ENCODE results near the gene PHACTR2. TPM values are rescaled to one million over a fixed set of nuclear protein-coding genes. Genes with fewer than 3 reads are reported as not detected.
"Not testable (repeated sequence)": the region's sequence is repeated elsewhere in the genome, so short reads cannot be mapped to it uniquely, and the experiment has no call there.

PHACTR2 gene
- total RNA-seq, 4 donors from 2014 or later: 50.8 to 102 (median 65.1) TPM

DNA sequence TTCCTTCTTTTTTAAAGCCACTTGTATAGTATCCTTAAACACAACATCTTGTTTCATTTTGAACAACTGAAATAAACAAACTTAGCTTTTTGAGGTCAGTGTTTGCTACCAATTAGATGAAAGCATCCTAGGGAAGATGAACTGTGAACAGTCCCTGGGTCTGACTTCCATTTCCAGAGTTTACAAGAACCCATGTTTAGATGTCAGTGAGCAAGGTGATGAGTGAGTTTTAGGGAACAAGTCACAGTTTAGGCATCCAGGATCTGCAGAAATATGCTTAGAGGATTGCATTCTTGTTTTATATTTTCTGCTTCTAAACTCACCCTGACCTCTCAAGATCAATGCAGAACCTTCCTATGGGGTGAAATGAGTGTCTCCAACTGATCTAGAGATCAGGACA is 189.5 kb downstream of the PHACTR2 start:
- DNase-seq (ENCODE audit: low spot score) (no peak), ATAC-seq (ENCODE audit: low FRiP score) (no peak)
- TF ChIP-seq, protein P1, sequence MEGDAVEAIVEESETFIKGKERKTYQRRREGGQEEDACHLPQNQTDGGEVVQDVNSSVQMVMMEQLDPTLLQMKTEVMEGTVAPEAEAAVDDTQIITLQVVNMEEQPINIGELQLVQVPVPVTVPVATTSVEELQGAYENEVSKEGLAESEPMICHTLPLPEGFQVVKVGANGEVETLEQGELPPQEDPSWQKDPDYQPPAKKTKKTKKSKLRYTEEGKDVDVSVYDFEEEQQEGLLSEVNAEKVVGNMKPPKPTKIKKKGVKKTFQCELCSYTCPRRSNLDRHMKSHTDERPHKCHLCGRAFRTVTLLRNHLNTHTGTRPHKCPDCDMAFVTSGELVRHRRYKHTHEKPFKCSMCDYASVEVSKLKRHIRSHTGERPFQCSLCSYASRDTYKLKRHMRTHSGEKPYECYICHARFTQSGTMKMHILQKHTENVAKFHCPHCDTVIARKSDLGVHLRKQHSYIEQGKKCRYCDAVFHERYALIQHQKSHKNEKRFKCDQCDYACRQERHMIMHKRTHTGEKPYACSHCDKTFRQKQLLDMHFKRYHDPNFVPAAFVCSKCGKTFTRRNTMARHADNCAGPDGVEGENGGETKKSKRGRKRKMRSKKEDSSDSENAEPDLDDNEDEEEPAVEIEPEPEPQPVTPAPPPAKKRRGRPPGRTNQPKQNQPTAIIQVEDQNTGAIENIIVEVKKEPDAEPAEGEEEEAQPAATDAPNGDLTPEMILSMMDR (IDR thresholded peaks at IDR 0.05): no peak

DNA sequence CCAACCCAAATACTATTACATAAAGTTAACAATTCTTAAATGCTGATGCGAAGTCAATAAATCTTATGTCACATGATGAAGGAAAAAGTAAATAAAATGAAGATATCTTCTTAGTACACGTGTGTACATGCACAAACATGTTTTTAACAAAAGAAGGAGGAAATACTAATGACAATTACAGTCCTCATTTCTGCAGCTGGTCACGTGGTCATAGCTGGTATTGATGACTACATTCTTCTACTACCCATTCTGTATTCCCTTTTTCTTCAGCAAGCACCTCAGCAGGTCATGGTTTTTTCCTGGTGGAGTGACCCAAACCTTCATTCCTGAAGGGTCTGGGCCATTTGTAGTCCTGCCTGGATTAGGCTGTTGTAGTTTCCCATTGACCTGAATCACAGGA is 191.0 kb downstream of the PHACTR2 start:
- ATAC-seq (ENCODE audit: low FRiP score): not testable (repeated sequence)

DNA sequence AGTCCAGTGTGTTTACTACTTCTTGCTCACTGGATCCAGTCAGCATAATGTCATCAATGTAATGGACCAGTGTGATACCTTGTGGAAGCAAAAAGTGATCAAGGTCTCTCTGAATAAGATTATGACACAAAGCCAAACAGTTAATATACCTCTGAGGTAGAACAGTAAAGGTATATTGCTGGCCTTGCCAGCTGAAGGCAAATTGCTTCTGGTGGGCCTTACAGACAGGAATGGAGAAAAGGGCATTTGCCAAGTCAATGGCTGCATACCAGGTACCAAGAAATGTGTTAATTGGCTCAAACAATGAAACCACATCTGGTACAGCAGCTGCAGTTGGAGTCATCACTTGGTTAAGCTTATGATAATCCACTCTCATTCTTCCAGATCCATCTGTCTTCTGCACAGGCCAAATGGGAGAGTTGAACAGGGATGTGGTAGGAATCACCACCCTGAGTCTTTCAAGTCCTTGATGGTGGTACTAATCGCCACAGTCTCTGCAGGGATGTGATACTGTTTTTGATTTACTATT is 193.5 kb downstream of the PHACTR2 start:
- not testable (repeated sequence) for DNase-seq (ENCODE audit: low spot score); ATAC-seq (ENCODE audit: low FRiP score)

More for the DNA sequence above, 191.0 kb downstream of the PHACTR2 start:
- DNase-seq (ENCODE audit: low spot score): not testable (repeated sequence)

DNA sequence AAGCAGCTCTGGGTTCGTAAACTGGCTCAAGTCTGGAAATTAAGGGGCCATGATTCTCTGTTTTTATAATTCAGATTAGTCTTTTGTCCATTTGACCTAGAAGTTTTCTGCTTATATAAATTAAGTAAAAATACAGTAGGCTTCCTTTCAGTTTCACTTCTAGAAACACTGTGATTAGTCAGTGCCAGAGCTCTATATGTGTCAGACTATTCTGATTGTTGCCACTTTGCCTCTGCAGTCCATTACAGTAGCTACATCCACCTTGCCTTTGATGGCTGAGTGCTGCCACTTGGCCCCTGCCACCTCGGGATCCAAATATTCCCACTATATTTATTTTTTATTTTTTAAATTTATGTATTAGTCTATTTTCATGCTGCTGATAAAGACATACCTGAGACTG is 194.4 kb downstream of the PHACTR2 start:
- DNase-seq (ENCODE audit: low spot score) (no peak), ATAC-seq (ENCODE audit: low FRiP score) (no peak)
- TF ChIP-seq, protein P1 (IDR thresholded peaks at IDR 0.05): no peak

DNA sequence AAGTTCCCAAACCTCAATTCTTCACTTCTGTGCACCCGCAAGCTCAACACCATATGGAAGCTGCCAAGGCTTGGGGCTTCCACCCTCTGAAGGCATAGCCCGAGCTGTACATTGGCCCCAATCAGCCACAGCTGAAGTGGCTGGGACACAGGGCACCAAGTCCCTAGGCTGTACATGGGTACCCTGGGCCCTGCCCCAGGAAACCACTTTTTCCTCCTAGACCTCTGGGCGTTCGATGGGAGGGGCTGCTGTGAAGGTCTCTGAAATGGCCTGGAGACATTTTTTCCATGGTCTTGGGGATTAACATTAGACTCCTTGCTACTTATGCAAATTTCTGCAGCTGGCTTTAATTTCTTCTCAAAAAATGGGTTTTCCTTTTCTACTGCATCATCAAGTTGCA is 195.8 kb downstream of the PHACTR2 start:
- not testable (repeated sequence) for ATAC-seq (ENCODE audit: low FRiP score); DNase-seq (ENCODE audit: low spot score)

DNA sequence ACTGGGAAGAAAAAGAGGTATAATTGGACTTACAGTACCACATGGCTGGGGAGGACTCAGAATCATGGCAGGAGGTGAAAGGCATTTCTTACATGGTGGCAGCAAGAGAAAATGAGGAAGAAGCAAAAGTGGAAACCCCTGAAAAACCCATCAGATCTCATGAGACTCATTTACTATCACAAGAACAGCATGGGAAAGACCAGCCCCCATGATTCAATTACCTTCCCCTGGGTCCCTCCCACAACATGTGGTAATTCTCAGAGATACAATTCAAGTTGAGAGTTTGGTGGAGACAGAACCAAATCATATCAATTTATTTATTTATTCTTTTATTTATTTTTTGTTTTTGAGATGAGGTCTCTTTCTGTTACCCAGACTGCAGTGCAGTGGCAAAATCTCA is 196.7 kb downstream of the PHACTR2 start:
- DNase-seq (ENCODE audit: low spot score); ATAC-seq (ENCODE audit: low FRiP score): not testable (repeated sequence)

DNA sequence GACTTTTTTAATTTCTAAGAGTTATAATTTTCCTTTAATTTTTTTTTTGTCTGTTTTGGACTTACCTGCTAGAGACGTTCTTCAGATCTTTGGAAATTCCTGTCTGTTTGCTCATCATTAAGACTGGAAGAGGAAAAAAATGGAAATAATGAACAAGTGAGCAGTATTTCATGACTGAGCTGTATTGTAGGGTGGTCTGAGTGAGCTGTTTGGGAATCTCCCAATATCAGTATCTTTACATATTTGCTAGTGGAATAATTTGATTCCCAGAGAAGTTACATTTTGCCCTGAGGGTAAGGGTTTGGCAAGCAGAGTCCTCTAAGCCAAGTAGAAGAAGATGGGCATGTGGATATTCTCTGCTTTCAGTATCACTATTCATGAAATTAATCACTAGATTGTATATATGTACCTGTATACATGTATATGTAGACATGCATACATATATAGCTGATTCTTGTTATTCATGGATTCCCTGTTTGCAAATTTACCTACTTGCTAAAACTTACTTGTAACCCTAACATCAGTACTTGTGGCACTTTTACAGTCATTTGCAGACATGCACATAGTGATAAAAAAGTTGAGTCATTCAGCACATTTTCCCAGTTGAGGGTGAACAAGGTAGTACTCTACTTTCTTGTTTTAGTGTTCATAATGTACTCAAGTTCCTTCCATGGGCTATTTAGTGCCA is 200.0 kb downstream of the PHACTR2 start:
- TF ChIP-seq, protein P1 (IDR thresholded peaks at IDR 0.05): no peak
- no peak for DNase-seq (ENCODE audit: low spot score)
- no peak for ATAC-seq (ENCODE audit: low FRiP score)

DNA sequence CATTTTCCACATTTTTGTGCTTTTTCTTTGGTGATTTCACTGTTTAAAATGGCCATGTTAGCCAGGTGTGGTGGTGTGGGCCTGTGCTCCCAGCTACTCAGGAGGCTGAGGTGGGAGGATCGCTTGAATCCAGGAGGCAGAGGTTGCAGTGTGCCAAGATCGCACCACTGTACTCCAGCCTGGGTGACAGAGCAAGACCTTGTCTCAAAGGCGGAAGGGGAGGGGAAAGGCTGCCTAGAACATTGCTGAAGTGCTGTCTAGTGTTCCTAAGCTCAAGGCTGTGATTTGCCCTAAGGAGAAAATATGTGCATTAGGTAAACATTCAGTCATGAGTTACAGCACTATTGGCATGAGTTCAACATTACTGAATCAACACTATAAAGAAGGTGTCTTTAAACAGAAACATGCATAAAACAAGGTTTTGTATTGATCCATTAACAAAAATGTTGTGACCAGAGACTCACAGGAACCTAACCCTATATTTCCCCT is 200.6 kb downstream of the PHACTR2 start:
- TF ChIP-seq, protein P1 (IDR thresholded peaks at IDR 0.05): no peak
- no peak for ATAC-seq (ENCODE audit: low FRiP score)
- no peak for DNase-seq (ENCODE audit: low spot score)

DNA sequence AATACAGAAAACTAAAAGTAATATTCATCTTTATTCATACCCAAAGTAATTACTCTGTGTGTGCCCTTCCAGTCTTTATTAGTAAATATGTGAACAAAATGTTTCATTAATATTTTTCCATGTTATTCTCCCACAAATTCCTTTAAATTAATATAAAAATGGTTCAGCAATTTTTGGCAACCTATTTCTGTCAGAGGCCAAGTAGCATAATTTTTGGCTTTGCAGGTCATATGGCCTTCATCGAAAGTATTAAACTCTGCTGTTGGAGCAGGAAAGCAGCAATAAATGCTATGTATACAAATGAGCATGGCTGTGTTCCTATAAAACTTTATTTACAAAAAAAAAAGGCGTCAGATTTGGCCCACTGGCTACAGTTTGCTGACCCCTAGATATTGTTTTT is 202.6 kb downstream of the PHACTR2 start:
- ATAC-seq (ENCODE audit: low FRiP score) (no peak), DNase-seq (ENCODE audit: low spot score) (no peak)
- TF ChIP-seq, protein P1 (IDR thresholded peaks at IDR 0.05): no peak

Small RNA genes within 50 kb of the gene (small RNA-seq; reads per million reads assigned to genes)
- not detected for gene ZC2HC1B

Other genes with a start within 250 kb of the PHACTR2 start
- 10 to 100 TPM in 1 of 4 donors, 1 to 10 TPM in 3; 4.5 to 18.0 (median 7.3) TPM for gene ADAT2, start 227.3 kb upstream of the PHACTR2 start, total RNA-seq
- 10 to 100 TPM in 3 of 4 donors, 1 to 10 TPM in 1; 9.7 to 14.2 (median 11.9) TPM for gene PEX3, start 227.2 kb upstream of the PHACTR2 start, total RNA-seq
- gene FUCA2, start 166.2 kb upstream of the PHACTR2 start, total RNA-seq: 10 to 100 TPM; 29.8 to 41.8 (median 36.8) TPM
- gene LTV1, start 165.4 kb downstream of the PHACTR2 start, total RNA-seq: 10 to 100 TPM; 16.1 to 42.6 (median 18.4) TPM
- not detected for gene ZC2HC1B, start 186.5 kb downstream of the PHACTR2 start, total RNA-seq